ENCODE measurements around the gene PANK2. TPM values are rescaled to one million over a fixed set of nuclear protein-coding genes. Genes with fewer than 3 reads are reported as not detected.

PANK2 gene
- total RNA-seq, 1 experiment from 2014 or later = 50.8 TPM

- Histone ChIP-seq H3K9ac (ENCODE audit: low read length) (no peak overlapping the region), H3K9me2 (replicated peaks; ENCODE audit: low read length) (no peaks in the 10 kb centered on the region), H3K27ac (ENCODE audit: low read length) (no peak overlapping the region), H3K4me2 (ENCODE audit: low read length) (no peak overlapping the region), H3K4me1 (ENCODE audit: insufficient read depth, low read length) (no peaks in the 10 kb centered on the region), H3K4me3 (ENCODE audit: low read length) (no peak overlapping the region), H2AFZ (ENCODE audit: low read length) (no peak overlapping the region), H3K27me3 (ENCODE audit: low read length) (no peaks in the 10 kb centered on the region), H4K20me1 (ENCODE audit: low read length) (no peaks in the 10 kb centered on the region), H3F3A (ENCODE audit: low read length, unreplicated experiment) (no peaks in the 10 kb centered on the region), H3K36me3 (ENCODE audit: low read depth, low read length) (peaks cover 65% of the 10 kb centered on the region), H3K79me2 (ENCODE audit: low read length) (no peaks in the 10 kb centered on the region), H3K9me3 (ENCODE audit: low read length) (no peaks in the 10 kb centered on the region)
- CTCF ChIA-PET = no interaction called here
- TF ChIP-seq CTCF (conservative IDR thresholded peaks at IDR 0.05; ENCODE audit: low read depth, low read length) = no peak
- TF ChIP-seq EZH2phosphoT487 (IDR thresholded peaks at IDR 0.05; ENCODE audit: borderline replicate concordance, low read length) = no peak
- TF ChIP-seq EZH2 (IDR thresholded peaks at IDR 0.05; ENCODE audit: low read length, unreplicated experiment) = no peak
- intact Hi-C loops (cut with micrococcal nuclease) = no loop called here
- no TSS peak for BruUV-seq (replicated peaks)
- ATAC-seq = no peak
- DNase-seq = no peak
- POLR2A ChIA-PET (ENCODE audit: unreplicated experiment) = no interaction called here
Measured at GRCh38 chr20:3864518-3864917, 24.7 kb upstream of the PANK2 start.

GRCh38 chr20:3865152-3865886 lies 23.9 kb upstream of the PANK2 start:
- BruUV-seq (replicated peaks) = no TSS peak
- ChIA-PET CTCF (no interaction called here), POLR2A (ENCODE audit: unreplicated experiment) (no interaction called here)
- H3K4me1 ChIP-seq (ENCODE audit: insufficient read depth, low read length) = no peaks in the 10 kb centered on the region
- DNase-seq (no peak), ATAC-seq (no peak)
- no peaks in the 10 kb centered on the region for H3F3A ChIP-seq (ENCODE audit: low read length, unreplicated experiment)
- no peaks in the 10 kb centered on the region for H3K9me2 ChIP-seq (replicated peaks; ENCODE audit: low read length)
- TF ChIP-seq CTCF (conservative IDR thresholded peaks at IDR 0.05; ENCODE audit: low read depth, low read length) (no peak), EZH2 (IDR thresholded peaks at IDR 0.05; ENCODE audit: low read length, unreplicated experiment) (no peak), EZH2phosphoT487 (IDR thresholded peaks at IDR 0.05; ENCODE audit: borderline replicate concordance, low read length) (no peak)
- no peak overlapping the region for H3K9ac ChIP-seq (ENCODE audit: low read length)
- intact Hi-C loops (cut with micrococcal nuclease) = no loop called here
- H3K9me3 ChIP-seq (ENCODE audit: low read length) = no peaks in the 10 kb centered on the region
- H3K36me3 ChIP-seq (ENCODE audit: low read depth, low read length) = peaks cover 65% of the 10 kb centered on the region
- no peaks in the 10 kb centered on the region for H3K27me3 ChIP-seq (ENCODE audit: low read length)
- no peak overlapping the region for H3K27ac ChIP-seq (ENCODE audit: low read length)
- no peak overlapping the region for H3K4me3 ChIP-seq (ENCODE audit: low read length)
- H3K79me2 ChIP-seq (ENCODE audit: low read length) = no peaks in the 10 kb centered on the region
- no peak overlapping the region for H2AFZ ChIP-seq (ENCODE audit: low read length)
- H4K20me1 ChIP-seq (ENCODE audit: low read length) = no peaks in the 10 kb centered on the region
- H3K4me2 ChIP-seq (ENCODE audit: low read length) = no peak overlapping the region

GRCh38 chr20:3865887-3866407 lies 23.2 kb upstream of the PANK2 start:
- Histone ChIP-seq H4K20me1 (ENCODE audit: low read length) (no peaks in the 10 kb centered on the region), H3F3A (ENCODE audit: low read length, unreplicated experiment) (no peaks in the 10 kb centered on the region), H3K9me3 (ENCODE audit: low read length) (no peaks in the 10 kb centered on the region), H3K36me3 (ENCODE audit: low read depth, low read length) (peaks cover 65% of the 10 kb centered on the region), H3K4me2 (ENCODE audit: low read length) (no peak overlapping the region), H3K27me3 (ENCODE audit: low read length) (no peaks in the 10 kb centered on the region), H3K79me2 (ENCODE audit: low read length) (no peaks in the 10 kb centered on the region), H2AFZ (ENCODE audit: low read length) (no peak overlapping the region), H3K4me1 (ENCODE audit: insufficient read depth, low read length) (no peaks in the 10 kb centered on the region), H3K4me3 (ENCODE audit: low read length) (no peak overlapping the region), H3K27ac (ENCODE audit: low read length) (no peak overlapping the region), H3K9ac (ENCODE audit: low read length) (no peak overlapping the region), H3K9me2 (replicated peaks; ENCODE audit: low read length) (no peaks in the 10 kb centered on the region)
- intact Hi-C loops (cut with micrococcal nuclease) = no loop called here
- ChIA-PET POLR2A (ENCODE audit: unreplicated experiment) (no interaction called here), CTCF (no interaction called here)
- ATAC-seq (no peak), DNase-seq (no peak)
- TF ChIP-seq CTCF (conservative IDR thresholded peaks at IDR 0.05; ENCODE audit: low read depth, low read length) (no peak), EZH2phosphoT487 (IDR thresholded peaks at IDR 0.05; ENCODE audit: borderline replicate concordance, low read length) (no peak), EZH2 (IDR thresholded peaks at IDR 0.05; ENCODE audit: low read length, unreplicated experiment) (no peak)
- no TSS peak for BruUV-seq (replicated peaks)

All from PC-3 (cell line).